HCT116 (cell line): ENCODE results near the gene DYNC1I1. TPM values are rescaled to one million over a fixed set of nuclear protein-coding genes. Genes with fewer than 3 reads are reported as not detected.

Experiments used
- ATAC-seq: fragments of 200-7000 bp; cut with Tn5 transposase; 2 replicates; pipeline ENCODE4 v1.9.1; 2020; ENCODE audit warnings: mild to moderate bottlenecking, moderate library complexity
- BruUV-seq: library from RNA; stranded (reverse); fragments of 400-500 nt; replicated peaks from 2 replicates; lab custom pipeline; 2021; lab: Mats Ljungman, UMichigan
- CTCF ChIA-PET: fragments of 300-600 bp; sonication (Branson Sonifier 250); formaldehyde crosslinking; loops from one replicate; lab custom pipeline; 2021; ENCODE audit warnings: antibody characterized with exemption; lab: Charles Lee
- POLR2A ChIA-PET: fragments of 300-600, 350-600 bp; sonication (Branson Sonifier 250); formaldehyde crosslinking; loops from one replicate; lab custom pipeline; 2021; ENCODE audit warnings: antibody characterized with exemption; lab: Charles Lee
- RAD21 ChIA-PET, 2 experiments: fragments of 300-600 bp; sonication (Branson Sonifier 250); formaldehyde crosslinking; loops; one replicate each; lab custom pipeline; 2023; ENCODE audit warnings: low total read pairs in 2 of 2; ENCODE audit not compliant: uncharacterized antibody in 2 of 2, unreplicated experiment in 2 of 2, low non-redundant PET in 1 of 2; lab: Charles Lee
- DNase-seq: peaks from one replicate; pipeline ENCODE4 v3.0.0-alpha.2; 2010; ENCODE audit warnings: low read depth, low spot score
- H2AFZ ChIP-seq: fragments of 200-600 bp; shearing (Covaris generic), sonication (generic); 2 replicates; pipeline ENCODE4 v1.6.1; 2017; ENCODE audit warnings: low read depth, mixed run types, mixed read lengths, antibody characterized with exemption, low read length; ENCODE audit not compliant: poor library complexity, severe bottlenecking
- H3K27ac ChIP-seq: 2 replicates; pipeline ENCODE4 v1.5.1; 2012; ENCODE audit warnings: low read depth, low read length
- H3K27me3 ChIP-seq: fragments of 200-600 bp; sonication (generic); 2 replicates; pipeline ENCODE4 v1.6.1; 2016; ENCODE audit warnings: mixed run types, low read length, mixed read lengths; ENCODE audit not compliant: insufficient read depth
- H3K36me3 ChIP-seq, 2 experiments: fragments of 200-500 bp in 1 of 2; fragments of 200-600 bp in 1 of 2; sonication (Bioruptor generic) in 1 of 2; sonication (generic) in 1 of 2; 2 replicates each; pipeline versions ENCODE4 v1.5.1 to v1.6.1; 2014 to 2016; ENCODE audit warnings: low read length in 2 of 2, inconsistent platforms in 1 of 2, mixed read lengths in 1 of 2, mixed run types in 1 of 2; ENCODE audit not compliant: insufficient read depth in 2 of 2, control insufficient read depth in 1 of 2
- H3K4me1 ChIP-seq, 2 experiments: fragments of 200-600 bp in 1 of 2; sonication (generic) in 1 of 2; 2 replicates each; pipeline versions ENCODE4 v1.5.1 to v1.6.1; 2012 to 2017; ENCODE audit warnings: low read length in 2 of 2, inconsistent platforms in 1 of 2, mild to moderate bottlenecking in 1 of 2, mixed read lengths in 1 of 2, mixed run types in 1 of 2, moderate library complexity in 1 of 2; ENCODE audit not compliant: insufficient read depth in 2 of 2, control insufficient read depth in 1 of 2
- H3K4me2 ChIP-seq: fragments of 200-600 bp; sonication (generic); 2 replicates; pipeline ENCODE4 v1.6.1; 2017; ENCODE audit warnings: mixed run types, low read length, mixed read lengths
- H3K4me3 ChIP-seq, 2 experiments: fragments of 200-600 bp in 1 of 2; sonication (generic) in 1 of 2; replicated peaks in 1 of 2; 2 replicates each; pipeline ENCODE4 v1.5.1; 2011 to 2016; ENCODE audit warnings: low read length in 2 of 2, control low read depth in 1 of 2, low read depth in 1 of 2, mild to moderate bottlenecking in 1 of 2, mixed read lengths in 1 of 2, mixed run types in 1 of 2
- H3K79me2 ChIP-seq: fragments of 200-600 bp; sonication (generic); 2 replicates; pipeline ENCODE4 v1.6.1; 2017; ENCODE audit warnings: mild to moderate bottlenecking, mixed run types, low read length, moderate library complexity, mixed read lengths; ENCODE audit not compliant: insufficient read depth
- H3K9ac ChIP-seq: fragments of 200-600 bp; sonication (generic); 2 replicates; pipeline ENCODE4 v1.6.1; 2016; ENCODE audit warnings: low read length, mixed read lengths
- H3K9me2 ChIP-seq: fragments of 200-600 bp; sonication (generic), shearing (Covaris generic); 2 replicates; pipeline ENCODE4 v1.6.1; 2017; ENCODE audit warnings: mixed run types, mild to moderate bottlenecking, moderate library complexity; ENCODE audit not compliant: insufficient read depth
- H3K9me3 ChIP-seq, 2 experiments: fragments of 200-500 bp in 1 of 2; fragments of 200-600 bp in 1 of 2; sonication (Bioruptor generic) in 1 of 2; sonication (generic) in 1 of 2; 2 replicates each; pipeline ENCODE4 v1.6.1; 2014 to 2017; ENCODE audit warnings: low read length in 2 of 2, mixed read lengths in 2 of 2, inconsistent platforms in 1 of 2, low read depth in 1 of 2, mild to moderate bottlenecking in 1 of 2, mixed run types in 1 of 2, moderate library complexity in 1 of 2; ENCODE audit not compliant: control insufficient read depth in 1 of 2, insufficient read depth in 1 of 2
- H4K20me1 ChIP-seq: fragments of 200-600 bp; sonication (generic), shearing (Covaris generic); 2 replicates; pipeline ENCODE4 v1.6.1; 2017; ENCODE audit warnings: mixed run types, mild to moderate bottlenecking, moderate library complexity; ENCODE audit not compliant: insufficient read depth
- ATF3 ChIP-seq: IDR thresholded peaks from 2 replicates; pipeline ENCODE4 v1.6.1; 2012
- CEBPB ChIP-seq: IDR thresholded peaks from 2 replicates; pipeline ENCODE4 v1.6.1; 2012; ENCODE audit warnings: low read depth
- CTCF ChIP-seq, 3 experiments: fragments of 200-600 bp in 1 of 3; sonication (generic) in 1 of 3; IDR thresholded peaks in 2 of 3; conservative IDR thresholded peaks in 1 of 3; 2 replicates each; pipeline ENCODE4 v1.5.1; 2012 to 2017; ENCODE audit warnings: low read depth in 2 of 3, low read length in 2 of 3, antibody characterized with exemption in 1 of 3, borderline replicate concordance in 1 of 3, control low read depth in 1 of 3, mild to moderate bottlenecking in 1 of 3, mixed read lengths in 1 of 3, mixed run types in 1 of 3, moderate library complexity in 1 of 3; ENCODE audit not compliant: insufficient read depth in 1 of 3
- JUND ChIP-seq: IDR thresholded peaks from 2 replicates; pipeline ENCODE4 v1.6.1; 2012
- RAD21 ChIP-seq: IDR thresholded peaks from 2 replicates; pipeline ENCODE4 v1.6.1; 2012; ENCODE audit warnings: low read depth, mild to moderate bottlenecking
- REST ChIP-seq: IDR thresholded peaks from 2 replicates; pipeline ENCODE4 v1.6.1; 2012; ENCODE audit warnings: low read depth
- SIN3A ChIP-seq: IDR thresholded peaks from 2 replicates; pipeline ENCODE4 v1.6.1; 2012; ENCODE audit warnings: low read depth
- ZBTB33 ChIP-seq: IDR thresholded peaks from 2 replicates; pipeline ENCODE4 v1.6.1; 2011; ENCODE audit warnings: mild to moderate bottlenecking, low read length, moderate library complexity; ENCODE audit not compliant: insufficient replicate concordance; ENCODE audit errors: extremely low read depth
- ZFX ChIP-seq: fragments of 450-650 bp; IDR thresholded peaks from 2 replicates; pipeline ENCODE4 v1.6.1; 2017
- intact Hi-C: fragments of 100-400 bp; cut with micrococcal nuclease; formaldehyde crosslinking; loops from 2 replicates; pipeline ENCODE4 v1.10.0; 2022
- total RNA-seq: library from RNA; stranded (reverse); gene quantifications from one replicate; pipeline ENCODE4 v1.2.1, GENCODE V29; 2021; ENCODE audit not compliant: unreplicated experiment

The DYNC1I1 gene
- total RNA-seq, 1 experiment from 2014 or later, result not detected

GRCh38 chr7:96052860-96053470 is 280.6 kb downstream of the DYNC1I1 start:
- Histone ChIP-seq H2AFZ (no peak overlapping the region), H3K9ac (no peak overlapping the region), H3K4me3 (no peak overlapping the region), H3K79me2 (no peaks in the 10 kb centered on the region), H3K36me3 (no peaks in the 10 kb centered on the region)
- DNase-seq, result no peak
- no peak for TF ChIP-seq CEBPB
- TF ChIP-seq ATF3, result no peak
- TF ChIP-seq REST, result no peak
- no peak for TF ChIP-seq JUND
- TF ChIP-seq ZFX, result no peak
- no peak for TF ChIP-seq CTCF (IDR thresholded peaks at IDR 0.05 in 2 of 3, conservative IDR thresholded peaks at IDR 0.05 in 1 of 3; ENCODE audit: borderline replicate concordance in 1 of 3, insufficient read depth in 1 of 3, low read depth in 2 of 3, low read length in 2 of 3)
- TF ChIP-seq SIN3A, result no peak
- TF ChIP-seq ZBTB33, result no peak
- no peak for TF ChIP-seq RAD21
- TF ChIP-seq, all 23 proteins: peak for 0
- ChIA-PET POLR2A (no interaction called here), CTCF (no interaction called here), RAD21 (no interaction called here)
- Histone ChIP-seq H3K9me3 (no peaks in the 10 kb centered on the region), H3K27me3 (peaks cover 49% of the 10 kb centered on the region), H3K4me1 (no peaks in the 10 kb centered on the region), H3K9me2 (no peaks in the 10 kb centered on the region), H3K27ac (no peak overlapping the region), H3K4me2 (no peak overlapping the region), H4K20me1 (no peaks in the 10 kb centered on the region)
- no peak for ATAC-seq
- BruUV-seq, result no TSS peak
- intact Hi-C loops, result no loop called here
